GM21447 (cell line): Measurements from ENCODE around the gene PAK6.

Experiments
- ATAC-seq: cut with Tn5 transposase; IDR thresholded peaks from one replicate; pipeline ENCODE4 v1.9.1; 2021; ENCODE audit not compliant: unreplicated experiment

The PAK6 gene

DNA sequence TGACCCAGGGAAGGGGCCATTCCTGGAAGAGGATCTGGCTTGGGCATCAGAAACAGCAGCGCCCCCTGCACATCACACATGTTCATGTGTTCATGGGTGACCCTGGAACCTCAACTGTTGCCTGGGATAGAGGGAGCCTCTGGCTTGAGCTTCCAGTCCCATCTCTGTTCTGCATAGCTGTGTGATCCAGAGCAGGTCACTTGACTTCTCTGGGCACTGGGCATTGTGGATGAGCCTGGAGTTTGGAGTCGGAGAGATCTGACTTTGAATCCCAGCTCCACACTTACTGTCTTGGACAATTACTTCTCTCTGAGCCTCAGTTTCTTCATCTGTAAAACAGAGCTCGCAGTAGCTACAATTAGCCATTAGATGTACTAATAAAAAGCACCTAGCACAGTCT lies 15.6 kb downstream of the PAK6 start:
- no peak for ATAC-seq

DNA sequence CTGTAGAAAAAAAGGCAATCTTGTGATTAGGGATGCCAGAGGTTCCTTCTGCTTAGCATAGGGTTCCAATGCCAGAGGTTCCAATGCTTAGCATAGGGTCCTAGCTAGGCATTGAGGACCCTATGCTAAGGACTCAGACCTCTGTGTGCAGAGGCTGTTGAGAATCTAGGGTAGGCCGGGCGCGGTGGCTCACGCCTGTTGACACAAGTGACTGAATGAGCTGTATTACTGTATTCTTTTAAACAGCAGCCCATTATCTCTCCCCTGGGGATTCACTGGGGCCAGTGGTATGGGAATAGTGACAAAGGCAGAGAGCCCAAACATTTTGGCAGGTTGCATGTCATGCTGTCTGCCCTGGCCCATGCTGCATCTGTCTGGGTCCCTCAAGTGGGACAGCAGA lies 16.2 kb downstream of the PAK6 start:
- ATAC-seq, result no peak

DNA sequence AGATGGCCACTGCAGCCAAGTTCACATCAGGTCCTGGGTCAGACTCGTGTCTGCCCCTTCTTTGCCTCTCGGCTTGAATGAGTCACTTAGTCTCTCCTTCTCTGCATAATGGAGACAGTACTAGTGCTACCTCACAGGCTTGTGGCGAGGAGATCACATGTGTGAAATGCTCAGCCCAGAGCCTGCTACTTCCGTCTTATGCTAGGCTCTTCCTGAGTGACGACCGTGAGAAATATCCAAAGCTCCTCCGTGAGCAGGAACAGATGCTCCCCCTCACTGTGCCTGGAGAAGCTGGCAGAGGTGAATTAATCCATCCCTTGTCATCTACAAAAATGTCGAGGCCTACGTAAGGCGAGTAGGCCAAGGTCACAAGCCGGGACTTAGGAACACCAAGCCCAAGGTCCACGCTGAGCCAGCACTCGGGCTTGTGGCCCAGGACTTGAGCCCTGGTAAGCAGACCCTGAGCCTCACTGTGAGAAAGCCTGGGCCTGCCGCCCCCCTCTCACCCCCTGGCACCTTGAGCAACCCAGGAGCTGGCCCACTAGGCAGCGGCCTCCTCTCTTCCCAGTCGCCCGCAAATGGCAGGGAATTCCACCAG lies 17.9 kb downstream of the PAK6 start:
- ATAC-seq, result no peak

DNA sequence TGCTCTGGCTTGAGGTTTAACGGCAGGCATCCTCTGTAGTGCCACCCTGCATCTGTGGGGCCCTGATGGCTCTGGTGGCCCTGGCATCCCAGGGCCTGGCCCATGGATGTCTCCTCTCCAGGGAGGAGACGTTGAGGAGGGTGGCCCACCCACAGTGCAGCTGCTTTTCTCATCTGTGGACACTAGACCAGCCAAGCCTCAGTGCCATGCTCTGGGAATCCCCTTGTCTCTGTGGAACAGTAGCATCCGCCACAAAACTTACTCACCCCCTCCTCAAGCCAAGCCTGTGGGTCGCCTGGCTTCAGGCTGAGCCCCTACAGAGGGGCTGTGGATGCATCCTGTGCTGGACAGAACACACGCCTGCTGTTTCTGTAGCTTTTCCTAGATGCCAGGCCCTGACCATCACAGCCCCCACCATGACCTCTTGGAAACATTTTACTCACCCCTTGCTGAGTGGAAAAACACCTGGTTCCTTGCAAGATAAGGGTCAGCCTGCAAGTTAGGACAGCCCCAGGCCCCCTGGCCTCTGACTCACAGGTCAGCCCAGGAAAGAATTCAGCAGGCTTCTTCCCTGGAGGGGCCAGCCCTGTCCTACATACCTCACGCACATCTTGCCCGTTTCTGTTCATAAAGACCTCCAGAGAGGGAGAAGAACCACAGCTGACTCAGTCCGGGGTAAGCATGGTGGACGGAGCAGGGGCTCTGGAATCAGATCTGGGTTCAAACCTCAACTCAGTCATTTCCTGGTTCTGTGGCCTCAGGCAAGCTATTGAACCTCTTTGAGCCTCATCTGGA lies 19.0 kb downstream of the PAK6 start:
- no peak for ATAC-seq

DNA sequence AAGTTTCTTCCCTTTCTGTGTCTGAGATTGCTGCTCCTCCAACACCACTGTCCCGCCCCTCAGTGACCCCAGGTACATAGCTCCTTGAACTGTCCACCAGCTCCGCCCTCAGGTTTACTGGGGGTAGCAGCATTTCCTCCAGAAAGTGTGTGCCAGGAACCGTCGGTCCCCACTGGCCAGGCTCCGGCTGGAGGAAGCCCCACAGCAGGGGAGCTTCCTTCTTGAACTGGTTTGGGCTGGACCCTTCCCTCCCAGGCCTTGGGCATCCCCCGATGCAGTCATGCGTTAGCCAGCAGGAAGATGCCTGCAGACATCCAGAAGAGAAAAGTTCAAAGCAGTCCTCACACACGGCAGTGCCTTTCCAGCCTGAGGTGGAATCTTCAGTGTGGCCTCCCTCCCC lies 19.7 kb downstream of the PAK6 start:
- ATAC-seq, result no peak

DNA sequence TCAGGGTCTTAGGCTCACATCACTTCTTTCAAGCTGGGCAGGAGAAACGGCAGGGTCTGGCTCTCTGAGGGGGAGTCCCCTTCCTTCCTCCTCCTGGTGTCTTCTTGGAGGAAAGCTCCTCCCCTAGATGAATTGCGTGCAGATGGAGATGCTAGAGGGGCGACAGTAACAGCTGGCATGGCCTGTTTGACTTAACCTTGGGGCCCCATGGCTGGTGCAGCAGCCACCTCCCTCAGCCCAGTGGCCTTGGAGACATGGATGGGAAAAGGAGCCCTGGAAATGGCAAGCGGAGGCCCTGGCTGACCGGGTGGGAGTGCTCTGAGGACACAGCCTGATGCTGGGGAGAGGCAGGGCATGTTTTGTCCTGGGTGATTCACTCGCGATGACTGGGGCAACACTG lies 20.2 kb downstream of the PAK6 start:
- ATAC-seq, result no peak

DNA sequence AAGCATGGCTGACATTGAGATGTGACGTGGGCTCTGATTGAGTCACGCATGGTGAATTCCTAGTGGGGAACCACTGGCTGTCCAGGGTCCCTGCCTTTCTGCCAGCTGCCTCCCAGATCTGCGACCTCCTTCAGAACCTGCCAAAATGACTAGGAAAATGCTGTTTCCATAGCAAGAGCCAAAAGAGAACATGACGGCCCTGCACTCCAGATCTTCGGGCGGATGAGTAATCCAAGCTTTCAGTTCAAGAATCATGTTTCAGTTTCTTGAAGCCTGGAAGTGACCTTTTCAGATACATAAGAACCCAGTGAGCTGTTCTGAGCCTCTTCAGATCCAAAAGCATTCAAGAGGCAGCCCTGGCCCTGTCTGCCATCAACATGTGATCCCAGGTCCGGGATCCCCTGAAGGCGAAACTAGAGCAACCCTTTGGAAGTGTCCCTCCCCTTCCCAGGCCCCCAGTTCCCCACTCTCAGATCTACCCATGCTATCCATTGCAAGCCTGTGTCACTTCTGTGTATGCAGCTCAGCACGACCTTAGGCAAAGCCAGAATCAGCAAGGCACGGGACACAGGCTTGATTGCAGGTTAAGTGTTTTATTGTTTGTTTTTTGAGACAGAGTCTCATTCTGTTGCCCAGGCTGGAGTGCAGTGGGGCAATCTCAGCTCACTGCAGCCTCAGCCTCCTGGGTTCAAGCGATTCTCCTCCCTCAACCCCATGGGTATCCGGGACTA lies 24.3 kb downstream of the PAK6 start:
- ATAC-seq, result no peak

DNA sequence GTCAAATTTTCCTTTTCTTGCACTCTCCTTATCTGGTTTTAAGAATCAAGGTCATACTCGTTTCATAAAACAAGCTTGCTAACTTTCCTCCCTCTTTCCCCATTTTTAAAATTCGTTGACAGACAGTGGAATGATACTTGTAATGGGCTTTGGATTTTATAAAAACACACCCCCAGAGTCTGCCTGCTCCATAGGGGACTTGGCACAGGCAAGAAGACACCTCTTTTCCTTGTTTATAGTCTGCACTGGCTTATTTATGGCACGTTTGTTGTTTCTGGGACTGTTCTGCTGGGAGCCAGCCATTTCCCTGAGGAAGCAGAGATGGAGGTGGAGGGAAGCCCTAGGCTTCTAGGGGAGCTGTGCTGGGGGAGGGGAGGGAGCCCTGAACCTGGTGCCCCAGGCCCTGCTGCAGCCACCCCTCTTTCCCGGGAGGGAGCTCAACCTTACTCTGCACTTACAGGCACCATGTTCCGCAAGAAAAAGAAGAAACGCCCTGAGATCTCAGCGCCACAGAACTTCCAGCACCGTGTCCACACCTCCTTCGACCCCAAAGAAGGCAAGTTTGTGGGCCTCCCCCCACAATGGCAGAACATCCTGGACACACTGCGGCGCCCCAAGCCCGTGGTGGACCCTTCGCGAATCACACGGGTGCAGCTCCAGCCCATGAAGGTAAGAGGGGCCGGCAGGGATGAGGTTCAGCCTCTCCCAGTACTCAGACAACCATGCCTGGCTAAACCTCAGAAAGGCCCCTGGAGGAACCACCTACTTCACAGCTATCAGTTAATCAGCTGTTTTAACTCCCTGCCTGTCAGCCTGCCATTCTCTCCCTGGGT lies 25.7 kb downstream of the PAK6 start:
- no peak for ATAC-seq

DNA sequence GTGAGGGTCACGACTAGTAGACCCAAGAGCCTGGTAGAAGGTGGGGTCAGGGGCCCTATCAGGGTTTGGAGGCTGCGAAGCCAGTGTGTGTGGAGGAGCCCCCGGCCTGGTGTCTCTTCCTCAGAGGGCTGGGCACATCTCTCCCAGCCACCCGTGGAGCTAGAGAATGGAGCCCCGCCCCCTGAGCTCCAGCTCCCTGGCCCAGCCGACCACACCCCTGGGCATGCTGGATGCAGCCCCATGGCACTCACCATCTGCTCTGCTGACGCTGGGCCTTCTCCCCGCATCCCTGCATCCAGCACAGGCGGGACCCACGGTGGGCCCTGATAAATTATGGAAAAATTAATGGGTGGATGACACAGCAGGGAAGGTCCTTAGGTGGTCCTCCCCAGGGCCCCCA lies 26.5 kb downstream of the PAK6 start:
- no peak for ATAC-seq

DNA sequence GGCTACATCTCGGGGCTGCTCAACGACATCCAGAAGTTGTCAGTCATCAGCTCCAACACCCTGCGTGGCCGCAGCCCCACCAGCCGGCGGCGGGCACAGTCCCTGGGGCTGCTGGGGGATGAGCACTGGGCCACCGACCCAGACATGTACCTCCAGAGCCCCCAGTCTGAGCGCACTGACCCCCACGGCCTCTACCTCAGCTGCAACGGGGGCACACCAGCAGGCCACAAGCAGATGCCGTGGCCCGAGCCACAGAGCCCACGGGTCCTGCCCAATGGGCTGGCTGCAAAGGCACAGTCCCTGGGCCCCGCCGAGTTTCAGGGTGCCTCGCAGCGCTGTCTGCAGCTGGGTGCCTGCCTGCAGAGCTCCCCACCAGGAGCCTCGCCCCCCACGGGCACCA lies 27.0 kb downstream of the PAK6 start:
- ATAC-seq, result no peak

DNA sequence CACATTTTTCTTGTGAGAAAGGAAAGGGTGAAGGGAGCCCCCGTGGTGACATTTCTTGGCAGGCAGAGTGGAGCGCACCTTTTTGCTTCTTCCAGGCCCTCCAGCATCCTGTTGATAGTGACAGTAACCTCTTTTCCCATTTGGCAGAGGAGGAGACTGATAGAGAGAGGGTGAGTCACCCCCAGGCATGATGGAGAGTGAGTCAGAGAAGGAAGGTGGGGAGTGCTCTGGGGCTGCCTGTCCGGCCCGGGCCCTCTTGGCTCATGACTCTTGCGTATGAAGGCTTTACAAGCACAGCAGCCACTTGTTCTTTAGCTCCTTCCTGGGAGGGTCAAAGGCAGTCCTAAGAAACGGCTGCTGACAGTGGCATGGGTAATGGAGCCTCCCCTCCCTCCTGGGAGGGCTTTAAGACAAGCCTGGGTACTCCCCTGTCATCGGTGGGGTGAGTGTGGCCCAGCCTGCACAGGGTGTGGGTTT lies 28.0 kb downstream of the PAK6 start:
- ATAC-seq, result no peak

DNA sequence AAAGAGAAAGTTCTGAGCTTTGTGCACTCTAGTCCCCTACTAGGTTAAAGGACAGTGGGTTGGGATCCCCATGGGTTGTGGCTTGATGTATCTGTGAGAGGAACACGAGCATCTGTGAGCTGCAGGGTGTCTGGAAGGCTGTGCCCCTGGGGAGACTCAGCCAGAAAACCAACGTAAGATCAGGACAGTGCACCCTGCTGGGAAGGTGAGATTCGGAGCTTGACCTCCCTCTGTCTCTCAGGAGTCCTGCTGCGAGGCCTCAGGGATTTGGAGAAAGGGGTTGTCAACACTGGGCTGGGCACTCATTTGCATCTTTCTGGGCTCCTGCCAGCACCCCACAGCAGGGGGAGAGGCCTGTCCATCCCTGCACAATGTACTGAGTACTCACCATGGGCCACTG lies 28.8 kb downstream of the PAK6 start:
- no peak for ATAC-seq

DNA sequence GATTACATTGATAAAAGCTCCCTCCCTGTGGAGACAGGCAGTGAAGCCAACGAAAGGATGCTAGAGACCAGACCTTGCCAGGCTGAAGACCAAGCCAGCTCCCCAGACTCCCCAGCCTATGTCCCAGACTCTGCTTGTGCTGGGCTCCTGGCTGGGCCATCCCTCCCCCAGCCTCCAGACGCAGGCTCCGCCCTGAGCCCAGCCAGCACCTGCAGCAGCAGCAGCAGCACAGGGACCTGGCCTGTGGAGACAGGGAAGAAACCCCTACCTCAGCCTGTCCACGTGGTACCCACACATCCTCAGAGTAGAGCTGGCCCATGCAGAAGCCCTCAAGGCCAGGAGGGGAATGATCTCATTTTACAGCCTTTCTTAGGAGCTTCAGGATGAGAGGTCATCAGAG lies 30.7 kb downstream of the PAK6 start:
- ATAC-seq, result no peak

DNA sequence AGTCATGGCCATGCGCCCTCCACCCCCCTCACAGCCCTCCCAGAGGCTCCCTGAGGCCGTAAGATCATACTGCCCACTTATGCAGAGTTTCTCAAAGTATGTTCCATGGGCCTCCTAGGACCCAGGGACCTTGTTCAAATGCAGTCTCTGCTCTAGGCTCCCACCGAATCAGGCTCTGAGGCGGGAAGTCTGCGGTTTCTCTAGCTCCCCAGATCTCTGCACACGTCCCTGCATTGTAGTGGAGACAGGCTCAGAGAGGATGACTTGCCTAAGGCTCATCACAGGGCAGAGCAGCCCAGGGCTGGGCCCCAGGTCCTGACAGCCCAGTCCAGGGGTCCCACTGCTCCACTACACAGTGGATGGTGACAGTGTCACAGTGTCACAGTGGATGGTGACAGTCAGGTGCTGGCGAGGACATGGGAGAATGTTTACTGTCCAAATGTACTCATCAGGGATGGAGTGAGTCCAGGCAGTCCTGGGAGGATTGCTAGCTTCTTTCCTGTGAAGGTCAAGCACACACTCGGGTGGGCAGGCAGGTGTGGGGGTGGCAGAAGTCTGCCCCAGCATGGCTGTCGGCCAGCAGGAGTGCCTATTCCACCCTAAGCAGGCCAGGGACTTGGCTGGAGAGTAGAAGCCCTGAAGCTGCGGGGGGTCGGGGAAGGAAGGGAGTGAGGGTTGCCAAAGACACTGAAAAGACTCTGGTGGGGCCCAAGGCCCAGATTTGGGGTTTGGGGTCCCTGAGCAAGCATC lies 31.6 kb downstream of the PAK6 start:
- ATAC-seq, result no peak

DNA sequence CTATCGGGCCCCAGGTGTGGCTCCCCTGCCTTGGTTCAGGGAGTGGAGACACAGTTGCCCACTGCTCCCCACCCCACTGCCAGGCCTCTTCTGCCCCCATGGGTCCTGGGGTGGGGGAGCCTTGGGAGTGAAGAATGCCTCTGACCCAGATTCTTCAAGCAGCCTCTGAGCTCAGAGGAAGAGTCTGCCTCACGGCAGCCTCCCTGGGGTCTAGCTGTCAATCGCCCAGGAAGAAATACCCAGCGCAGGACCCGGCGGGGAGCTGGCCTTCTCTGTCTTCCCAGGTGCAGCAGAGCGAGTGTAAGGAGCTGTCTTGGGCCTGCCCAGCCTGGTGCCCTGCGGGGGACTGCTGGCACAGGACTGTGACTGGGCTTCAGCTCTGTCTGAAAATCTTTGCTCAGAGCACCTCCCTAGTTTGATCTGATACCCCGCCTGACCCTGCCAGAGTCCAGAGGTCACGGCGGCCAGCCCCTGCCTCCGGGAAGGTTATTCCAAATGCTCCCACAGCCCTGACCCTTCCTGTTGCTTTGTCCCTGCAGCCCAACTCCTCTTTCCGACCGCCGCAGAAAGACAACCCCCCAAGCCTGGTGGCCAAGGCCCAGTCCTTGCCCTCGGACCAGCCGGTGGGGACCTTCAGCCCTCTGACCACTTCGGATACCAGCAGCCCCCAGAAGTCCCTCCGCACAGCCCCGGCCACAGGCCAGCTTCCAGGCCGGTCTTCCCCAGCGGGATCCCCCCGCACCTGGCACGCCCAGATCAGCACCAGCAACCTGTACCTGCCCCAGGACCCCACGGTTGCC lies 33.0 kb downstream of the PAK6 start:
- ATAC-seq, result no peak

DNA sequence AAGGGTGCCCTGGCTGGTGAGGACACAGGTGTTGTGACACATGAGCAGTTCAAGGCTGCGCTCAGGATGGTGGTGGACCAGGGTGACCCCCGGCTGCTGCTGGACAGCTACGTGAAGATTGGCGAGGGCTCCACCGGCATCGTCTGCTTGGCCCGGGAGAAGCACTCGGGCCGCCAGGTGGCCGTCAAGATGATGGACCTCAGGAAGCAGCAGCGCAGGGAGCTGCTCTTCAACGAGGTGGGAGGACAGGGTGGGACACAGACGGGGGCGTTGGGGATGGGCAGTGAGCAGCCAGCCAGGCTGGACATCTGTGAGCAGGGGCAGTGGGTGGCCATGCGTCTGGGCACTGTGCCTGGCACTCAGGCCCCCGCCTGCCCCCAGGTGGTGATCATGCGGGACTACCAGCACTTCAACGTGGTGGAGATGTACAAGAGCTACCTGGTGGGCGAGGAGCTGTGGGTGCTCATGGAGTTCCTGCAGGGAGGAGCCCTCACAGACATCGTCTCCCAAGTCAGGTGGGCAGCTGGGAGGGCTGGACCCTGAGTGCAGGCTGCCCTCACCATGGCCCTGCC lies 33.7 kb downstream of the PAK6 start:
- ATAC-seq, result no peak

DNA sequence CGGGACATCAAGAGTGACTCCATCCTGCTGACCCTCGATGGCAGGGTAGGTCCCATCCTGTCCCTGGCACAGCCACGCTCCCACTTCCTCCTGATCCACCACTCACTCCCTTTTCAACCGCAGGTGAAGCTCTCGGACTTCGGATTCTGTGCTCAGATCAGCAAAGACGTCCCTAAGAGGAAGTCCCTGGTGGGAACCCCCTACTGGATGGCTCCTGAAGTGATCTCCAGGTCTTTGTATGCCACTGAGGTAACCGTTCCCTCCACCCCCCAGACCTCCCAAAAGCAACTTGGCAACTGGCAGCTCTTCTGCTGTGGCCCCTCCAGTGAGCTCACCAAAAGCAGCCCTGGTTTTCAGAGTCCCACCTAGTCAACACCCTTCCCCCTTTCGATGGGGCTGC lies 34.6 kb downstream of the PAK6 start:
- ATAC-seq, result no peak

DNA sequence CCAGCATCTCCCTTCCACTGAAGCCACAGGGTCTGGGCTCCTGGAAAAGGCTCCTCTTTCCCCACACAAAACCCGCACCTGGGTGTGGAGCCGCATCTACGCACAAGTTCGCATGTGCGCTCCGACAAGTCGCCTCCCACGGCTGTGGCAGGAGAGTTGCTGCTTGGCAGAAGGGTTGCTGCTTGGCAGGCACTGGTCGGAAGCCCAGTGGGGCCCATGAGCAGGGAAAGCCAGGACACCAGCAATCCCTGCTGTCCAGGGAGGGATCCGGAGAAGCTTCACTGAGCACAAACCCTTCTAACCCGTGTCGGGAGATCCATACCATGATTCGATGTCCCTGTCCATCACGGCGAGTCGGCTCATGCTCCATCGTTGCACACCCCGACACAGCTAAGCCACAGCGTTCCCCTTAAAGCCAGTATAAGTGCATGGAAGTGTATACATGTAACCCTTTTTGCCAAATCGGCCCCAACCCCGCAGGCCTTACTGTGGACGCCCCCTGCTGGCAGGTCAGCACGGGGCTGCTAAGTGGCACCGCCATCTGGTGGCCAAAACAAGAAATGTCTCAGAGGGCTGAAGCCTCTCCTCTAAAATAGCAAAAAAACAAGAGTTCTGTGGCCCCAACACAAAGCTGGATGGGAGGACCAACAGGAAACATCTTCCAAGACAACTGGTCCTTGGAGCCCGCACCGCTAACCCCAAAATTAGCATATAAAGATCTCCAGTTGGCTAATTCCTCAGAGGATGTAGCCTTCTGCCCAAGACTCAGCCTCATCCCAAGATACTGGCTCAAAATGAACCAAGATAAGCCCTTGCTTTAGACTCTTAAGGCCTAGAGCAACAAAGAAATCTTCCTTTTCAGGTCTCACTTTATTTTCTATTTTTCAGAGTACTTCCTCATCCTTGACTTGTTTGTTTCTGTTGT lies 35.7 kb downstream of the PAK6 start:
- no peak for ATAC-seq
